ENCODE data around the gene ZNF474.

The ZNF474 gene

GRCh38 chr5:122118356-122118948, 10.9 kb upstream of the ZNF474 start:
- DNase-seq (ENCODE audit: low read depth in 2 of 2): no peak

GRCh38 chr5:122119205-122119604, 10.1 kb upstream of the ZNF474 start:
- no peak for DNase-seq (ENCODE audit: low read depth in 2 of 2)

- DNase-seq (ENCODE audit: low read depth in 2 of 2): no peak
Observed at GRCh38 chr5:122120493-122120892, 8.9 kb upstream of the ZNF474 start.

- DNase-seq (ENCODE audit: low read depth in 2 of 2): no peak
Observed at GRCh38 chr5:122120957-122121356, 8.4 kb upstream of the ZNF474 start.

GRCh38 chr5:122121479-122122465, 7.6 kb upstream of the ZNF474 start:
- DNase-seq (ENCODE audit: low read depth in 2 of 2): no peak

GRCh38 chr5:122124766-122125165, 4.6 kb upstream of the ZNF474 start:
- DNase-seq (ENCODE audit: low read depth in 2 of 2): no peak

GRCh38 chr5:122126177-122126755, 3.1 kb upstream of the ZNF474 start:
- DNase-seq (ENCODE audit: low read depth in 2 of 2): no peak

- no peak for DNase-seq (ENCODE audit: low read depth in 2 of 2)
Observed at GRCh38 chr5:122126756-122127321, 2.5 kb upstream of the ZNF474 start.

GRCh38 chr5:122130152-122130551, 806 bp downstream of the ZNF474 start:
- no peak for DNase-seq (ENCODE audit: low read depth in 2 of 2)

- no peak for DNase-seq (ENCODE audit: low read depth in 2 of 2)
Observed at GRCh38 chr5:122137702-122138101, 8.4 kb downstream of the ZNF474 start.

GRCh38 chr5:122138356-122138755, 9.0 kb downstream of the ZNF474 start:
- no peak for DNase-seq (ENCODE audit: low read depth in 2 of 2)

- DNase-seq (ENCODE audit: low read depth in 2 of 2): no peak
Observed at GRCh38 chr5:122140900-122141299, 11.6 kb downstream of the ZNF474 start.

- no peak for DNase-seq (ENCODE audit: low read depth in 2 of 2)
Observed at GRCh38 chr5:122141751-122142150, 12.4 kb downstream of the ZNF474 start.

GRCh38 chr5:122142480-122143164, 13.3 kb downstream of the ZNF474 start:
- DNase-seq (ENCODE audit: low read depth in 2 of 2): no peak

GRCh38 chr5:122144236-122144635, 14.9 kb downstream of the ZNF474 start:
- no peak for DNase-seq (ENCODE audit: low read depth in 2 of 2)

GRCh38 chr5:122145906-122146305, 16.6 kb downstream of the ZNF474 start:
- DNase-seq (ENCODE audit: low read depth in 2 of 2): no peak

GRCh38 chr5:122149321-122150090, 20.2 kb downstream of the ZNF474 start:
- DNase-seq (ENCODE audit: low read depth in 2 of 2): no peak

GRCh38 chr5:122150215-122150614, 20.9 kb downstream of the ZNF474 start:
- DNase-seq (ENCODE audit: low read depth in 2 of 2): no peak

- no peak for DNase-seq (ENCODE audit: low read depth in 2 of 2)
Observed at GRCh38 chr5:122151640-122152039, 22.3 kb downstream of the ZNF474 start.

GRCh38 chr5:122152266-122152900, 23.0 kb downstream of the ZNF474 start:
- no peak for DNase-seq (ENCODE audit: low read depth in 2 of 2)

GRCh38 chr5:122153230-122153629, 23.9 kb downstream of the ZNF474 start:
- no peak for DNase-seq (ENCODE audit: low read depth in 2 of 2)
